HG03097 (cell line): Measurements from ENCODE around the gene PIP4K2A.
"Not testable (repeated sequence)": the region's sequence is repeated elsewhere in the genome, so short reads cannot be mapped to it uniquely, and the experiment has no call there.

ENCODE experiments used
- ATAC-seq: cut with Tn5 transposase; IDR thresholded peaks from one replicate; pipeline ENCODE4 v1.9.1; 2021; ENCODE audit not compliant: unreplicated experiment, low FRiP score

The PIP4K2A gene

GRCh38 chr10:22534849-22535604, 179.4 kb downstream of the PIP4K2A start:
- no peak for ATAC-seq

- ATAC-seq = no peak
These were observed 182.9 kb downstream of the PIP4K2A start for GRCh38 chr10:22531441-22531840.

- no peak for ATAC-seq
These were observed 183.4 kb downstream of the PIP4K2A start for GRCh38 chr10:22531008-22531407.

GRCh38 chr10:22527520-22527919, 186.9 kb downstream of the PIP4K2A start:
- ATAC-seq = no peak

GRCh38 chr10:22524333-22524732, 190.0 kb downstream of the PIP4K2A start:
- ATAC-seq = not testable (repeated sequence)

- not testable (repeated sequence) for ATAC-seq
These were observed 193.7 kb downstream of the PIP4K2A start for GRCh38 chr10:22520645-22521044.

- no peak for ATAC-seq
These were observed 196.1 kb downstream of the PIP4K2A start for GRCh38 chr10:22518167-22518724.

- ATAC-seq = no peak
These were observed 199.4 kb downstream of the PIP4K2A start for GRCh38 chr10:22515009-22515408.

- ATAC-seq = not testable (repeated sequence)
These were observed 200.0 kb downstream of the PIP4K2A start for GRCh38 chr10:22514414-22514758.

GRCh38 chr10:22513483-22514413, 200.6 kb downstream of the PIP4K2A start:
- ATAC-seq = not testable (repeated sequence)

- not testable (repeated sequence) for ATAC-seq
These were observed 202.4 kb downstream of the PIP4K2A start for GRCh38 chr10:22512015-22512414.

GRCh38 chr10:22508214-22508613, 206.2 kb downstream of the PIP4K2A start:
- not testable (repeated sequence) for ATAC-seq

GRCh38 chr10:22505911-22506685, 208.3 kb downstream of the PIP4K2A start:
- no peak for ATAC-seq

GRCh38 chr10:22504766-22505165, 209.6 kb downstream of the PIP4K2A start:
- no peak for ATAC-seq

- ATAC-seq = no peak
These were observed 210.9 kb downstream of the PIP4K2A start for GRCh38 chr10:22503315-22504088.

GRCh38 chr10:22501863-22502262, 212.5 kb downstream of the PIP4K2A start:
- no peak for ATAC-seq

- ATAC-seq = no peak
These were observed 213.0 kb downstream of the PIP4K2A start for GRCh38 chr10:22501413-22501812.

- ATAC-seq = no peak
These were observed 213.6 kb downstream of the PIP4K2A start for GRCh38 chr10:22500656-22501340.

GRCh38 chr10:22499973-22500372, 214.4 kb downstream of the PIP4K2A start:
- ATAC-seq = not testable (repeated sequence)
